ENCODE results near the gene PHIP.

DNA sequence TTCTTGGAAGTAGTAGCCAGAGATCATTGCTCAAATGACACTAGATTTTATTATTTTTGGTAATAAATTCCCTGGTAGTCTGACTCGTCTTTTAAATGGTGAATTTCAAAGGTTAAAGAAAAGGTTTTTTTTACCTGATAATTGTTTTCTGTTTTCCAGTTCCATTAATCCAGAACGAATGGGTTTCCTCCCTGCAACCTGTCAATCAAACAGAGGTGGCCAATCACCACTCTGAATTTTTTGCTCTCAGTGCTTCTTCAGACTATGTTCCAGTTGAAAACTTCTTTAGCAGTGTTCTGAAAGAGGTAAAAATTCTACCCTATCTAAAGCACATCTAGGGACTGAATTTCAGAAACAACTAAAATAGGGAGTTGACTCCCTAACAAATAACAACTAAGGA is 73.8 kb downstream of the PHIP start:
- TF ChIP-seq, protein P1, sequence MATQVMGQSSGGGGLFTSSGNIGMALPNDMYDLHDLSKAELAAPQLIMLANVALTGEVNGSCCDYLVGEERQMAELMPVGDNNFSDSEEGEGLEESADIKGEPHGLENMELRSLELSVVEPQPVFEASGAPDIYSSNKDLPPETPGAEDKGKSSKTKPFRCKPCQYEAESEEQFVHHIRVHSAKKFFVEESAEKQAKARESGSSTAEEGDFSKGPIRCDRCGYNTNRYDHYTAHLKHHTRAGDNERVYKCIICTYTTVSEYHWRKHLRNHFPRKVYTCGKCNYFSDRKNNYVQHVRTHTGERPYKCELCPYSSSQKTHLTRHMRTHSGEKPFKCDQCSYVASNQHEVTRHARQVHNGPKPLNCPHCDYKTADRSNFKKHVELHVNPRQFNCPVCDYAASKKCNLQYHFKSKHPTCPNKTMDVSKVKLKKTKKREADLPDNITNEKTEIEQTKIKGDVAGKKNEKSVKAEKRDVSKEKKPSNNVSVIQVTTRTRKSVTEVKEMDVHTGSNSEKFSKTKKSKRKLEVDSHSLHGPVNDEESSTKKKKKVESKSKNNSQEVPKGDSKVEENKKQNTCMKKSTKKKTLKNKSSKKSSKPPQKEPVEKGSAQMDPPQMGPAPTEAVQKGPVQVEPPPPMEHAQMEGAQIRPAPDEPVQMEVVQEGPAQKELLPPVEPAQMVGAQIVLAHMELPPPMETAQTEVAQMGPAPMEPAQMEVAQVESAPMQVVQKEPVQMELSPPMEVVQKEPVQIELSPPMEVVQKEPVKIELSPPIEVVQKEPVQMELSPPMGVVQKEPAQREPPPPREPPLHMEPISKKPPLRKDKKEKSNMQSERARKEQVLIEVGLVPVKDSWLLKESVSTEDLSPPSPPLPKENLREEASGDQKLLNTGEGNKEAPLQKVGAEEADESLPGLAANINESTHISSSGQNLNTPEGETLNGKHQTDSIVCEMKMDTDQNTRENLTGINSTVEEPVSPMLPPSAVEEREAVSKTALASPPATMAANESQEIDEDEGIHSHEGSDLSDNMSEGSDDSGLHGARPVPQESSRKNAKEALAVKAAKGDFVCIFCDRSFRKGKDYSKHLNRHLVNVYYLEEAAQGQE (IDR thresholded peaks at IDR 0.05; ENCODE audit: low read depth) = no peak
- TF ChIP-seq, protein P2, sequence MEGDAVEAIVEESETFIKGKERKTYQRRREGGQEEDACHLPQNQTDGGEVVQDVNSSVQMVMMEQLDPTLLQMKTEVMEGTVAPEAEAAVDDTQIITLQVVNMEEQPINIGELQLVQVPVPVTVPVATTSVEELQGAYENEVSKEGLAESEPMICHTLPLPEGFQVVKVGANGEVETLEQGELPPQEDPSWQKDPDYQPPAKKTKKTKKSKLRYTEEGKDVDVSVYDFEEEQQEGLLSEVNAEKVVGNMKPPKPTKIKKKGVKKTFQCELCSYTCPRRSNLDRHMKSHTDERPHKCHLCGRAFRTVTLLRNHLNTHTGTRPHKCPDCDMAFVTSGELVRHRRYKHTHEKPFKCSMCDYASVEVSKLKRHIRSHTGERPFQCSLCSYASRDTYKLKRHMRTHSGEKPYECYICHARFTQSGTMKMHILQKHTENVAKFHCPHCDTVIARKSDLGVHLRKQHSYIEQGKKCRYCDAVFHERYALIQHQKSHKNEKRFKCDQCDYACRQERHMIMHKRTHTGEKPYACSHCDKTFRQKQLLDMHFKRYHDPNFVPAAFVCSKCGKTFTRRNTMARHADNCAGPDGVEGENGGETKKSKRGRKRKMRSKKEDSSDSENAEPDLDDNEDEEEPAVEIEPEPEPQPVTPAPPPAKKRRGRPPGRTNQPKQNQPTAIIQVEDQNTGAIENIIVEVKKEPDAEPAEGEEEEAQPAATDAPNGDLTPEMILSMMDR (IDR thresholded peaks at IDR 0.05 in 2 of 3, conservative IDR thresholded peaks at IDR 0.05 in 1 of 3; ENCODE audit: borderline replicate concordance in 1 of 3, insufficient read depth in 1 of 3, low read depth in 2 of 3, low read length in 2 of 3) = no peak
- TF ChIP-seq SIN3A (IDR thresholded peaks at IDR 0.05; ENCODE audit: low read depth) = no peak

All from HCT116 (cell line).